H9 (cell line): ENCODE data around the gene RPS21. TPM values are rescaled to one million over a fixed set of nuclear protein-coding genes. Genes with fewer than 3 reads are reported as not detected.

Experiments
- DNase-seq: peaks from one replicate; pipeline ENCODE4 v3.0.0-alpha.2; 2017
- H2AFZ ChIP-seq: one replicate; pipeline ENCODE4 v1.6.1; 2013; ENCODE audit warnings: mild to moderate bottlenecking, low read length, control low read depth, moderate library complexity
- H2AK5ac ChIP-seq: 2 replicates; pipeline ENCODE4 v1.6.1; 2013; ENCODE audit warnings: low read length, control low read depth, mixed read lengths; ENCODE audit not compliant: insufficient read length
- H2BK120ac ChIP-seq: one replicate; pipeline ENCODE4 v1.6.1; 2013; ENCODE audit warnings: low read depth, mild to moderate bottlenecking, low read length, control low read depth, inconsistent platforms; ENCODE audit not compliant: poor library complexity, severe bottlenecking
- H2BK12ac ChIP-seq: 2 replicates; pipeline ENCODE4 v1.6.1; 2013; ENCODE audit warnings: low read length, control low read depth, mixed read lengths, low read depth; ENCODE audit not compliant: insufficient read length
- H2BK15ac ChIP-seq: 2 replicates; pipeline ENCODE4 v1.6.1; 2013; ENCODE audit warnings: low read depth, low read length, control low read depth
- H2BK20ac ChIP-seq: one replicate; pipeline ENCODE4 v1.6.1; 2013; ENCODE audit warnings: low read depth, mild to moderate bottlenecking, low read length, control low read depth, inconsistent platforms; ENCODE audit not compliant: poor library complexity, severe bottlenecking
- H2BK5ac ChIP-seq: 2 replicates; pipeline ENCODE4 v1.6.1; 2013; ENCODE audit warnings: low read length, control low read depth, mixed read lengths; ENCODE audit not compliant: insufficient read length
- H3K14ac ChIP-seq: 2 replicates; pipeline ENCODE4 v1.6.1; 2013; ENCODE audit warnings: low read length, control low read depth; ENCODE audit not compliant: insufficient read depth
- H3K18ac ChIP-seq: 2 replicates; pipeline ENCODE4 v1.6.1; 2013; ENCODE audit warnings: low read depth, mild to moderate bottlenecking, mixed read lengths, low read length, control low read depth; ENCODE audit not compliant: insufficient read length
- H3K23ac ChIP-seq: 2 replicates; pipeline ENCODE4 v1.6.1; 2013; ENCODE audit warnings: low read length, control low read depth, mixed read lengths, low read depth; ENCODE audit not compliant: insufficient read length
- H3K23me2 ChIP-seq: 2 replicates; pipeline ENCODE4 v1.6.1; 2013; ENCODE audit warnings: low read depth, mild to moderate bottlenecking, mixed read lengths, low read length, control low read depth; ENCODE audit not compliant: insufficient read length, poor library complexity, severe bottlenecking
- H3K27ac ChIP-seq: 2 replicates; pipeline ENCODE4 v1.5.1; 2013; ENCODE audit warnings: low read length, control low read depth, mixed read lengths, low read depth; ENCODE audit not compliant: insufficient read length
- H3K27me3 ChIP-seq: 2 replicates; pipeline ENCODE4 v1.6.1; 2013; ENCODE audit warnings: low read length, control low read depth, inconsistent platforms; ENCODE audit not compliant: insufficient read depth
- H3K4ac ChIP-seq: 2 replicates; pipeline ENCODE4 v1.6.1; 2013; ENCODE audit warnings: low read depth, mild to moderate bottlenecking, control low read depth, inconsistent platforms, low read length, moderate library complexity
- H3K4me1 ChIP-seq: 2 replicates; pipeline ENCODE4 v1.6.1; 2013; ENCODE audit warnings: low read length, control low read depth, inconsistent platforms; ENCODE audit not compliant: insufficient read depth
- H3K4me2 ChIP-seq: 2 replicates; pipeline ENCODE4 v1.6.1; 2013; ENCODE audit warnings: low read length, control low read depth, mixed read lengths; ENCODE audit not compliant: insufficient read length, insufficient read depth
- H3K56ac ChIP-seq: 2 replicates; pipeline ENCODE4 v1.6.1; 2013; ENCODE audit warnings: low read depth, mild to moderate bottlenecking, mixed read lengths, low read length, control low read depth; ENCODE audit not compliant: insufficient read length
- H3K79me1 ChIP-seq: 2 replicates; pipeline ENCODE4 v1.6.1; 2013; ENCODE audit warnings: low read depth, mild to moderate bottlenecking, moderate library complexity, low read length, control low read depth, inconsistent platforms; ENCODE audit not compliant: insufficient read depth, poor library complexity, severe bottlenecking
- H3K79me2 ChIP-seq: 2 replicates; pipeline ENCODE4 v1.6.1; 2013; ENCODE audit warnings: low read length, control low read depth, inconsistent platforms; ENCODE audit not compliant: insufficient read depth
- H3K9ac ChIP-seq: 2 replicates; pipeline ENCODE4 v1.6.1; 2013; ENCODE audit warnings: low read length, control low read depth, mixed read lengths; ENCODE audit not compliant: insufficient read length; ENCODE audit errors: extremely low read depth
- H3K9me3 ChIP-seq: one replicate; pipeline ENCODE4 v1.6.1; 2013; ENCODE audit warnings: low read depth, low read length, inconsistent platforms; ENCODE audit not compliant: control insufficient read depth
- H3T11ph ChIP-seq: one replicate; pipeline ENCODE4 v1.6.1; 2013; ENCODE audit warnings: mild to moderate bottlenecking, low read length, control low read depth, inconsistent platforms
- H4K20me1 ChIP-seq: one replicate; pipeline ENCODE4 v1.6.1; 2013; ENCODE audit not compliant: control insufficient read depth, insufficient read length, insufficient read depth
- H4K5ac ChIP-seq: 2 replicates; pipeline ENCODE4 v1.6.1; 2013; ENCODE audit warnings: low read depth, mild to moderate bottlenecking, mixed read lengths, low read length, control low read depth; ENCODE audit not compliant: insufficient read length
- H4K8ac ChIP-seq: replicated peaks from 2 replicates; pipeline ENCODE4 v1.6.1; 2013; ENCODE audit warnings: low read length, control low read depth, mixed read lengths, low read depth; ENCODE audit not compliant: insufficient read length
- H4K91ac ChIP-seq: 2 replicates; pipeline ENCODE4 v1.6.1; 2013; ENCODE audit warnings: low read depth, mild to moderate bottlenecking, moderate library complexity, mixed read lengths, low read length, control low read depth; ENCODE audit not compliant: insufficient read length
- H3K27ac Mint-ChIP-seq, 3 experiments: 2 replicates in 2 of 3; 3 replicates in 1 of 3; pipeline ENCODE4 v1.8.0; 2020 to 2021; ENCODE audit warnings: mixed read lengths in 3 of 3, mild to moderate bottlenecking in 1 of 3, moderate library complexity in 1 of 3
- H3K27me3 Mint-ChIP-seq: 2 replicates; pipeline ENCODE4 v1.8.0; 2021; ENCODE audit warnings: low read depth, mild to moderate bottlenecking, moderate library complexity, mixed read lengths
- H3K36me3 Mint-ChIP-seq, 3 experiments: 2 replicates in 2 of 3; 3 replicates in 1 of 3; pipeline ENCODE4 v1.8.0; 2020 to 2021; ENCODE audit warnings: low read depth in 3 of 3, mixed read lengths in 3 of 3; ENCODE audit not compliant: insufficient read depth in 1 of 3
- H3K4me1 Mint-ChIP-seq, 2 experiments: 2 replicates each; pipeline ENCODE4 v1.8.0; 2020; ENCODE audit warnings: mixed read lengths in 2 of 2
- H3K4me3 Mint-ChIP-seq, 2 experiments: 2 replicates in 1 of 2; 3 replicates in 1 of 2; pipeline ENCODE4 v1.8.0; 2020 to 2021; ENCODE audit warnings: mild to moderate bottlenecking in 2 of 2, mixed read lengths in 2 of 2, moderate library complexity in 1 of 2
- H3K9me3 Mint-ChIP-seq, 2 experiments: 2 replicates in 1 of 2; 3 replicates in 1 of 2; pipeline ENCODE4 v1.8.0; 2020; ENCODE audit warnings: mild to moderate bottlenecking in 2 of 2, mixed read lengths in 2 of 2, moderate library complexity in 1 of 2
- CTCF ChIP-seq: fragments of 200-600 bp; sonication (generic); conservative IDR thresholded peaks from 3 replicates; pipeline ENCODE4 v1.8.0; 2021; ENCODE audit warnings: antibody characterized with exemption, mild to moderate bottlenecking
- WGBS: extraction: QIAGEN DNeasy Blood & Tissue Kit; methylation state at CpG from one replicate; pipeline ENCODE4 v1.1.7; 2013; ENCODE audit warnings: missing lambda C conversion rate, low lambda C conversion rate, mixed read lengths; ENCODE audit not compliant: insufficient read length; ENCODE audit errors: extremely low coverage; 5-methylcytosine and 5-hydroxymethylcytosine counted together
- total RNA-seq: library from RNA; stranded (reverse); gene quantifications from 2 replicates; pipeline ENCODE4 v1.2.1, GENCODE V29; 2021

RPS21 gene
- total RNA-seq, 1 experiment from 2014 or later, result 1,715 TPM

GRCh38 chr20:62421716-62421990, 34.8 kb downstream of the RPS21 start:
- H3K27me3 Mint-ChIP-seq, result no peaks in the 10 kb centered on the region; the same call in 1 of the 2 replicates
- no CpG with 5 or more reads among the region's 6 CpGs for WGBS
- peak overlapping the region; percentile 3 for H4K5ac ChIP-seq

More at GRCh38 chr20:62421716-62421990, 34.8 kb downstream of the RPS21 start:
- H3K14ac ChIP-seq, result no peak overlapping the region
- no peak overlapping the region for H2BK5ac ChIP-seq
- H3K27ac Mint-ChIP-seq, result no peak overlapping the region
- no peak for TF ChIP-seq CTCF
- peak overlapping the region; percentile 3 for H4K8ac ChIP-seq
- no peaks in the 10 kb centered on the region for H3K9me3 ChIP-seq
- H2BK12ac ChIP-seq, result no peak overlapping the region
- no peak overlapping the region for H2AK5ac ChIP-seq
- H3K4me3 Mint-ChIP-seq, result no peak overlapping the region
- H2BK15ac ChIP-seq, result no peak overlapping the region
- DNase-seq, result no peak
- no peak overlapping the region for H4K91ac ChIP-seq
- H3K23ac ChIP-seq, result no peak overlapping the region
- H4K20me1 ChIP-seq, result no peaks in the 10 kb centered on the region
- H3K4ac ChIP-seq, result no peak overlapping the region
- H3K27ac ChIP-seq, result no peak overlapping the region
- H3K4me2 ChIP-seq, result no peak overlapping the region
- no peak overlapping the region for H2AFZ ChIP-seq
- H3K79me2 ChIP-seq, result no peaks in the 10 kb centered on the region
- H3K9ac ChIP-seq, result no peak overlapping the region
- no peaks in the 10 kb centered on the region for H3K23me2 ChIP-seq
- peaks cover 6 to 26% of the 10 kb centered on the region in 2 experiments for H3K4me1 Mint-ChIP-seq
- H3K18ac ChIP-seq, result no peak overlapping the region
- H3K36me3 Mint-ChIP-seq, result peaks cover 0 to 4% (median 4%) of the 10 kb centered on the region in 3 experiments; a peak in 1 of 7 replicates
- peaks cover 3 to 5% of the 10 kb centered on the region in 2 experiments; a peak in 2 of 5 replicates for H3K9me3 Mint-ChIP-seq
- no peaks in the 10 kb centered on the region; the same call in 1 of the 2 replicates for H3K4me1 ChIP-seq
- no peak overlapping the region for H3K56ac ChIP-seq
- H3T11ph ChIP-seq, result no peak overlapping the region
- H3K27me3 ChIP-seq, result no peaks in the 10 kb centered on the region
- no peak overlapping the region for H2BK20ac ChIP-seq
- no peaks in the 10 kb centered on the region for H3K79me1 ChIP-seq
- H2BK120ac ChIP-seq, result no peak overlapping the region
